B cell (primary cell): ENCODE measurements around the gene TSPAN31. TPM values are rescaled to one million over a fixed set of nuclear protein-coding genes. Genes with fewer than 3 reads are reported as not detected.

ENCODE experiments used
- ATAC-seq: fragments of 200-7000 bp; cut with Tn5 transposase; one replicate; pipeline ENCODE4 v1.10.0; 2021; ENCODE audit warnings: low read depth, mild to moderate bottlenecking, moderate number of reproducible peaks, moderate library complexity
- CTCF ChIA-PET: fragments of 350-600 bp; sonication (Branson Sonifier 250); formaldehyde crosslinking; loops from one replicate; lab custom pipeline; 2021; ENCODE audit warnings: antibody characterized with exemption, inconsistent platforms; lab: Charles Lee
- POLR2A ChIA-PET: fragments of 350-600 bp; sonication (Branson Sonifier 250); formaldehyde crosslinking; loops from one replicate; lab custom pipeline; 2021; ENCODE audit warnings: antibody characterized with exemption; lab: Charles Lee
- DNase-seq: peaks from one replicate; pipeline ENCODE4 v3.0.0; 2013
- H2AFZ ChIP-seq: 2 replicates; pipeline ENCODE4 v1.6.1; 2012; ENCODE audit warnings: mild to moderate bottlenecking, low read depth, low read length; ENCODE audit not compliant: insufficient read depth, poor library complexity, severe bottlenecking
- H3K27ac ChIP-seq, 2 donors: 1 replicate in 1 of 2; 2 replicates in 1 of 2; pipeline ENCODE4 v1.5.1; 2012 to 2013; ENCODE audit warnings: low read length in 2 of 2, mild to moderate bottlenecking in 2 of 2, moderate library complexity in 1 of 2
- H3K27me3 ChIP-seq, 4 experiments: fragments of 200-600 bp in 1 of 4; sonication (generic) in 1 of 4; replicated peaks in 1 of 4; 1 replicate in 2 of 4; 2 replicates in 2 of 4; pipeline versions ENCODE4 v1.6.1 to v1.7.0; 2013 to 2016; ENCODE audit warnings: low read length in 3 of 4, mild to moderate bottlenecking in 2 of 4, mixed read lengths in 1 of 4, moderate library complexity in 1 of 4; ENCODE audit not compliant: insufficient read depth in 4 of 4, control insufficient read depth in 3 of 4; ENCODE audit errors: control extremely low read depth in 1 of 4
- H3K36me3 ChIP-seq, 2 experiments: replicated peaks in 1 of 2; 1 replicate in 1 of 2; 2 replicates in 1 of 2; pipeline versions ENCODE4 v1.6.1 to v1.7.1; 2013; ENCODE audit warnings: low read length in 1 of 2; ENCODE audit not compliant: insufficient read depth in 2 of 2, control insufficient read depth in 1 of 2; ENCODE audit errors: control extremely low read depth in 1 of 2, extremely low read depth in 1 of 2
- H3K4me1 ChIP-seq, 2 donors: fragments of 200-600 bp in 1 of 2; sonication (generic) in 1 of 2; 1 replicate in 1 of 2; 2 replicates in 1 of 2; pipeline versions ENCODE4 v1.5.1 to v1.6.1; 2013 to 2017; ENCODE audit warnings: low read length in 2 of 2; ENCODE audit not compliant: control insufficient read depth in 2 of 2, insufficient read depth in 2 of 2
- H3K4me2 ChIP-seq: replicated peaks from 2 replicates; pipeline ENCODE3; 2012; ENCODE audit warnings: mild to moderate bottlenecking, low read depth, low read length; ENCODE audit not compliant: poor library complexity, severe bottlenecking
- H3K4me3 ChIP-seq, 5 experiments: fragments of 200-600 bp in 1 of 5; sonication (generic) in 1 of 5; 1 replicate in 3 of 5; 2 replicates in 2 of 5; pipeline versions ENCODE4 v1.5.1 to v1.7.0; 2011 to 2016; ENCODE audit warnings: low read length in 4 of 5, mild to moderate bottlenecking in 4 of 5, low read depth in 2 of 5, control low read depth in 1 of 5, moderate library complexity in 1 of 5; ENCODE audit not compliant: insufficient read depth in 1 of 5; ENCODE audit errors: control extremely low read depth in 1 of 5, extremely low read depth in 1 of 5
- H3K79me2 ChIP-seq: fragments of 200-600 bp; sonication (generic); one replicate; pipeline ENCODE4 v1.6.0; 2016; ENCODE audit warnings: low read length; ENCODE audit not compliant: control insufficient read depth, insufficient read depth
- H3K9ac ChIP-seq: fragments of 200-600 bp; sonication (generic); 2 replicates; pipeline ENCODE4 v1.6.1; 2017; ENCODE audit warnings: mild to moderate bottlenecking, low read length, moderate library complexity
- H3K9me3 ChIP-seq, 3 donors: one replicate each; pipeline versions ENCODE4 v1.6.1 to v1.7.1; 2013; ENCODE audit warnings: low read length in 2 of 3; ENCODE audit not compliant: control insufficient read depth in 2 of 3, insufficient read depth in 1 of 3; ENCODE audit errors: control extremely low read depth in 1 of 3
- H4K20me1 ChIP-seq: 2 replicates; pipeline ENCODE4 v1.6.0; 2012; ENCODE audit warnings: mild to moderate bottlenecking, low read length; ENCODE audit not compliant: insufficient read depth, control insufficient read depth, poor library complexity, severe bottlenecking
- H3K27ac Mint-ChIP-seq: one replicate; pipeline ENCODE4 v1.8.0; 2021; ENCODE audit warnings: mixed read lengths
- H3K27me3 Mint-ChIP-seq: one replicate; pipeline ENCODE4 v1.8.0; 2021; ENCODE audit warnings: mixed read lengths
- H3K4me1 Mint-ChIP-seq: one replicate; pipeline ENCODE4 v1.8.0; 2021; ENCODE audit warnings: mixed read lengths
- H3K4me3 Mint-ChIP-seq: one replicate; pipeline ENCODE4 v1.8.0; 2021; ENCODE audit warnings: mixed read lengths
- H3K9me3 Mint-ChIP-seq: one replicate; pipeline ENCODE4 v1.8.0; 2022; ENCODE audit warnings: mixed read lengths; ENCODE audit not compliant: insufficient read depth
- EZH2 ChIP-seq: IDR thresholded peaks from 2 replicates; pipeline ENCODE4 v1.6.1; 2012; ENCODE audit warnings: borderline replicate concordance, low read depth, mild to moderate bottlenecking, moderate library complexity, low read length; ENCODE audit not compliant: insufficient read depth, poor library complexity, severe bottlenecking
- WGBS: methylation state at CpG from one replicate; pipeline ENCODE4 v1.1.5; 2013; ENCODE audit warnings: missing lambda C conversion rate; ENCODE audit not compliant: insufficient coverage; 5-methylcytosine and 5-hydroxymethylcytosine counted together
- intact Hi-C: fragments of 100-400 bp; cut with micrococcal nuclease; formaldehyde crosslinking; loops from one replicate; pipeline ENCODE4 v1.10.0; 2022
- polyA plus RNA-seq: library from polyadenylated mRNA; depleted of rRNA; stranded (reverse); fragments of >200 nt; gene quantifications from 2 replicates; pipeline ENCODE4 v1.2.3, GENCODE V29; 2012
- total RNA-seq, 2 donors: library from RNA; stranded (reverse); fragments of 120-200 nt in 1 of 2; gene quantifications; 1 replicate in 1 of 2; 2 replicates in 1 of 2; pipeline versions ENCODE4 v1.2.3 to v1.2.4, GENCODE V29; 2013 to 2022
- TF ChIP-seq, protein P1 (sequence below): fragments of 200-600 bp; IDR thresholded peaks from one replicate; pipeline ENCODE4 v1.8.0; 2022; ENCODE audit warnings: antibody characterized with exemption, mild to moderate bottlenecking

Gene TSPAN31
- total and polyA plus RNA-seq, 2 donors (not counting 1 experiment from before 2014, with no cell fraction given), result 24.0 to 29.6 TPM

DNA sequence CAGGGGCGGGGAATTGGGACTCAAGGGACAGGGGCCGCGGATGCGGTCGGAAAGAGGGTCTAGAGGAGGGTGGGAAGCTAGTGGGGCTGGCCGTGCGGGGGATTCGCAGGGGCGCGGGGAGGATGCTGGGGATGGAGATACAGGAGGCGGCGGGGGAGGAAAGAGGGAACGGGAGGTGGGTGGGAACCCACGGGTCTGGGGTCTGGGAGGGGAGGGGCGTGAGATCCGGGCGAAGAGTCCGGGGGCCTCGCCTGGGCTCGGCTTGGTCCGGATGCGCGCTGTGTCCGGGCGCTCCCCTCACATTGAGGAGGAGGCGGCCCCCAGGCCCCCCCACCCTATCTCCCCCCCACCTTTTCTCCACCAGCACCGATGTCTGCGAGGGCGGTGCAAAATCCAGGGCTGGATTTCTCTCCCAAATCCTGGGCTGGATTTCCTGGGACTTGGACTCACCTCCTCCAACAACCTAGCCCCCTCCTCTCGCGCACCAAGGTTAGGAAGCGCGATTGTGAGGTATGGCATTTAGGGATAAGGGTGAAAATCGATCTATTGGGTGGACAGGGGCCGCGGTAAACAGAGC, 6.1 kb upstream of the TSPAN31 start, which contains the start of gene AGAP2:
TSS of gene AGAP2 (minus strand) at position 82 of the 577 bp plus-strand sequence. CDS start 496 bp downstream, outside the sequence.
- ChIA-PET POLR2A (no interaction called here), CTCF (interaction anchor here (4.0 kb wide), 1 partner anchor 18 kb away, joined by 21 read pairs; no protein-coding TSS in a partner anchor)
- H3K4me1 Mint-ChIP-seq, result peaks cover 33% of the 10 kb centered on the region
- Histone ChIP-seq H3K9ac (no peak within 1 kb of the TSS), H3K27me3 (no peaks in the 10 kb centered on the region), H3K36me3 (peaks cover 0 to 38% of the 10 kb centered on the region in 2 experiments), H2AFZ (no peak within 1 kb of the TSS), H3K79me2 (peaks cover 65% of the 10 kb centered on the region), H3K9me3 (no peaks in the 10 kb centered on the region), H3K4me1 (peaks cover 31 to 38% of the 10 kb centered on the region in 2 donors), H4K20me1 (peaks cover 57% of the 10 kb centered on the region), H3K27ac (no peak within 1 kb of the TSS), H3K4me3 (no peak within 1 kb of the TSS), H3K4me2 (peak within 1 kb of the TSS; percentile 9)
- 76% methylated on average over 11 of the region's 36 CpGs for WGBS
- DNase-seq, result no peak
- peak within 1 kb of the TSS; percentile 1 for H3K27ac Mint-ChIP-seq
- intact Hi-C loops, result no loop called here
- H3K9me3 Mint-ChIP-seq, result no peaks in the 10 kb centered on the region
- no peaks in the 10 kb centered on the region for H3K27me3 Mint-ChIP-seq
- no peak for ATAC-seq
- TF ChIP-seq, protein P1, sequence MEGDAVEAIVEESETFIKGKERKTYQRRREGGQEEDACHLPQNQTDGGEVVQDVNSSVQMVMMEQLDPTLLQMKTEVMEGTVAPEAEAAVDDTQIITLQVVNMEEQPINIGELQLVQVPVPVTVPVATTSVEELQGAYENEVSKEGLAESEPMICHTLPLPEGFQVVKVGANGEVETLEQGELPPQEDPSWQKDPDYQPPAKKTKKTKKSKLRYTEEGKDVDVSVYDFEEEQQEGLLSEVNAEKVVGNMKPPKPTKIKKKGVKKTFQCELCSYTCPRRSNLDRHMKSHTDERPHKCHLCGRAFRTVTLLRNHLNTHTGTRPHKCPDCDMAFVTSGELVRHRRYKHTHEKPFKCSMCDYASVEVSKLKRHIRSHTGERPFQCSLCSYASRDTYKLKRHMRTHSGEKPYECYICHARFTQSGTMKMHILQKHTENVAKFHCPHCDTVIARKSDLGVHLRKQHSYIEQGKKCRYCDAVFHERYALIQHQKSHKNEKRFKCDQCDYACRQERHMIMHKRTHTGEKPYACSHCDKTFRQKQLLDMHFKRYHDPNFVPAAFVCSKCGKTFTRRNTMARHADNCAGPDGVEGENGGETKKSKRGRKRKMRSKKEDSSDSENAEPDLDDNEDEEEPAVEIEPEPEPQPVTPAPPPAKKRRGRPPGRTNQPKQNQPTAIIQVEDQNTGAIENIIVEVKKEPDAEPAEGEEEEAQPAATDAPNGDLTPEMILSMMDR, result no peak
- peak within 1 kb of the TSS; percentile 17 for H3K4me3 Mint-ChIP-seq

DNA sequence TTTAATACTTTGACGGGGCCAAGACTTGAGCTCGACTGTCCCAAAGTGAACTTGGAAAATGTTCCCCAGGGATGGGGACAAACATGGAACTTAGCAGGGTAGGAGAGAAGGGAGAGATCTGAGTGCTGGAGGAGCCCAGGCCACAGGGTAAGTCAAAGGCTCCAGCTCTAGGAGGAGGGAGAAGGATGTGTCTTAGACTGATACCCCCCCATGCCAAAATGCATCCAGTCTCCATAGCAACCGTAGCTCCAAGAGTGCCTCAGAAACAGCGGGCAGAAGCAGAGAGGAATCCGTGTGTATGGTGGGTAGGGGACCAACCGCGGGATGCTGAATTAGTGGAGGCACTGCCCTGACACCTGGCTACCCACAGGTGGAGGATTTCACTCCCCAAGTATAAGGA, 5.5 kb upstream of the TSPAN31 start:
- peak overlapping the region; percentile 1 for H3K27ac Mint-ChIP-seq
- 100% methylated on average over 5 of the region's 7 CpGs for WGBS
- POLR2A ChIA-PET, result no interaction called here

More for the DNA sequence above, 5.5 kb upstream of the TSPAN31 start:
- Histone ChIP-seq H3K9ac (no peak overlapping the region), H3K36me3 (peaks cover 0 to 32% of the 10 kb centered on the region in 2 experiments), H3K9me3 (no peaks in the 10 kb centered on the region), H3K4me3 (no peak overlapping the region), H3K4me1 (peaks cover 38 to 44% of the 10 kb centered on the region in 2 donors), H3K4me2 (peak overlapping the region; percentile 9), H3K79me2 (peaks cover 71% of the 10 kb centered on the region), H4K20me1 (peaks cover 57% of the 10 kb centered on the region), H3K27ac (no peak overlapping the region), H3K27me3 (no peaks in the 10 kb centered on the region), H2AFZ (no peak overlapping the region)
- intact Hi-C loops, result no loop called here
- Mint-ChIP-seq H3K9me3 (no peaks in the 10 kb centered on the region), H3K27me3 (no peaks in the 10 kb centered on the region), H3K4me1 (peaks cover 40% of the 10 kb centered on the region), H3K4me3 (peak overlapping the region; percentile 17)
- DNase-seq (no peak), ATAC-seq (no peak)
- CTCF ChIA-PET, result interaction anchor here (0.6 to 4.0 kb wide), 2 partner anchors 17 to 1615 kb away, joined by 4 to 21 read pairs; no protein-coding TSS in a partner anchor
- no peak for TF ChIP-seq EZH2
- TF ChIP-seq, protein P1, result no peak
